K562 (cell line): Measurements from ENCODE around the gene WNK1. TPM values are rescaled to one million over a fixed set of nuclear protein-coding genes. Genes with fewer than 3 reads are reported as not detected.

ENCODE experiments used
- ATAC-seq: fragments of 200-7000 bp; cut with Tn5 transposase; 3 replicates; pipeline ENCODE4 v1.9.1; 2020; ENCODE audit warnings: moderate library complexity
- BruUV-seq: library from RNA; stranded (reverse); fragments of 400-500 nt; replicated peaks from 2 replicates; lab custom pipeline; 2021; lab: Mats Ljungman, UMichigan
- CTCF ChIA-PET: fragments of 300-600 bp; formaldehyde crosslinking; extraction: SDS; loops from one replicate; lab custom pipeline; 2021; ENCODE audit warnings: low intra/inter-chr PET ratio; lab: Yijun Ruan, JAX
- POLR2A ChIA-PET: fragments of 300-600, 350-650 bp; sonication (Branson Sonifier 250); formaldehyde crosslinking; extraction: SDS; loops from one replicate; lab custom pipeline; 2021; ENCODE audit warnings: antibody characterized with exemption, inconsistent platforms; lab: Yijun Ruan, JAX
- DNase-seq, 4 experiments: peaks; one replicate each; pipeline versions ENCODE4 v3.0.0 to v3.0.0-alpha.2; 2011 to 2018; ENCODE audit warnings: low spot score in 3 of 4, mixed read lengths in 3 of 4; ENCODE audit errors: extremely low read depth in 1 of 4
- FAIRE-seq: peaks from 2 replicates; lab custom pipeline; 2011; peaks lifted over from hg19 to GRCh38; lab: Jason Lieb, UNC
- H2AFZ ChIP-seq: 2 replicates; pipeline ENCODE4 v1.6.0; 2011; ENCODE audit warnings: low read depth, low read length, control low read depth, inconsistent platforms
- H3K27ac ChIP-seq: fragments of 200-600 bp; 3 replicates; pipeline ENCODE4 v1.8.0; 2011; ENCODE audit warnings: low read depth, mild to moderate bottlenecking, control low read depth, inconsistent platforms, low read length, moderate library complexity, mixed read lengths; ENCODE audit errors: extremely low read depth
- H3K27me3 ChIP-seq, 2 experiments: fragments of 300-600 bp in 1 of 2; 2 replicates in 1 of 2; 3 replicates in 1 of 2; pipeline versions ENCODE4 v1.6.0 to v1.8.0; 2011; ENCODE audit warnings: inconsistent platforms in 2 of 2, low read length in 2 of 2, mild to moderate bottlenecking in 1 of 2, mixed read lengths in 1 of 2, moderate library complexity in 1 of 2; ENCODE audit not compliant: control insufficient read depth in 2 of 2, insufficient read depth in 2 of 2
- H3K36me3 ChIP-seq: fragments of 300-600 bp; 3 replicates; pipeline ENCODE4 v1.8.0; 2011; ENCODE audit warnings: mild to moderate bottlenecking, low read length, inconsistent platforms; ENCODE audit not compliant: control insufficient read depth, insufficient read depth
- H3K4me1 ChIP-seq, 2 experiments: fragments of 200-600 bp in 1 of 2; replicated peaks in 1 of 2; 2 replicates in 1 of 2; 3 replicates in 1 of 2; pipeline versions ENCODE4 v1.5.1 to v1.8.0; 2011; ENCODE audit warnings: inconsistent platforms in 2 of 2, low read length in 2 of 2, mild to moderate bottlenecking in 1 of 2, mixed read lengths in 1 of 2, moderate library complexity in 1 of 2; ENCODE audit not compliant: control insufficient read depth in 2 of 2, insufficient read depth in 2 of 2
- H3K4me2 ChIP-seq: 2 replicates; pipeline ENCODE4 v1.6.1; 2011; ENCODE audit warnings: low read length, control low read depth, inconsistent platforms, mixed read lengths; ENCODE audit not compliant: insufficient read depth
- H3K4me3 ChIP-seq: fragments of 200-600 bp; sonication (generic), shearing (Covaris generic); 2 replicates; pipeline ENCODE4 v1.5.1; 2016; ENCODE audit warnings: control low read depth, inconsistent platforms
- H3K79me2 ChIP-seq: fragments of 200-600 bp; 3 replicates; pipeline ENCODE4 v1.8.0; 2011; ENCODE audit warnings: low read length, inconsistent platforms; ENCODE audit not compliant: control insufficient read depth, insufficient read depth
- H3K9ac ChIP-seq, 2 experiments: 2 replicates each; pipeline versions ENCODE4 v1.6.0 to v1.6.1; 2011; ENCODE audit warnings: low read depth in 2 of 2, low read length in 2 of 2, control low read depth in 1 of 2, inconsistent platforms in 1 of 2, mild to moderate bottlenecking in 1 of 2, mixed read lengths in 1 of 2; ENCODE audit not compliant: insufficient read depth in 1 of 2
- H3K9me1 ChIP-seq: one replicate; pipeline ENCODE4 v1.6.0; 2011; ENCODE audit warnings: inconsistent platforms, mild to moderate bottlenecking, low read length, moderate library complexity; ENCODE audit not compliant: control insufficient read depth, insufficient read depth
- H3K9me3 ChIP-seq: replicated peaks from 2 replicates; pipeline ENCODE4 v1.5.1; 2011; ENCODE audit warnings: low read depth, low read length, inconsistent platforms; ENCODE audit not compliant: control insufficient read depth, insufficient read depth
- H4K20me1 ChIP-seq: replicated peaks from 2 replicates; pipeline ENCODE4 v1.6.1; 2011; ENCODE audit warnings: low read length, inconsistent platforms, mixed read lengths; ENCODE audit not compliant: control insufficient read depth, insufficient read depth
- ELF4 ChIP-seq: fragments of 450-650 bp; formaldehyde crosslinking; IDR thresholded peaks from 2 replicates; pipeline ENCODE4 v1.4.0; 2022; ENCODE audit warnings: missing genetic modification characterization
- FOSL1 ChIP-seq: fragments of 200-800 bp; sonication (Bioruptor generic); conservative IDR thresholded peaks from 2 replicates; pipeline ENCODE4 v1.6.1; 2016; ENCODE audit warnings: missing genetic modification characterization, missing compliant biosample characterization
- MEIS2 ChIP-seq: fragments of 450-650 bp; IDR thresholded peaks from 2 replicates; pipeline ENCODE4 v1.6.1; 2014; ENCODE audit warnings: mild to moderate bottlenecking; ENCODE audit not compliant: partially characterized antibody
- WGBS: fragments of 100-300 bp; shearing (Covaris generic); methylation state at CpG from one replicate; pipeline ENCODE4 v1.1.6; 2016; ENCODE audit warnings: low coverage, mixed read lengths; ENCODE audit not compliant: insufficient coverage; ENCODE audit errors: missing lambda C conversion rate; 5-methylcytosine and 5-hydroxymethylcytosine counted together
- in situ Hi-C: fragments of 300-500 bp; cut with MboI; formaldehyde crosslinking; loops from 4 replicates; pipeline ENCODE4 v1.15.0; 2018; ENCODE audit warnings: inconsistent platforms, mixed read lengths
- intact Hi-C: fragments of 100-400 bp; cut with micrococcal nuclease; formaldehyde crosslinking; loops from 2 replicates; pipeline ENCODE4 v1.14.2; 2022
- polyA plus RNA-seq, 8 experiments: library from polyadenylated mRNA; depleted of rRNA in 4 of 8; stranded (reverse) in 5 of 8; unstranded in 3 of 8; fragments of >200 nt; fragmentation: Nextera tagmentation in 2 of 8; fragmentation: Illumina TruSeq in 1 of 8; extraction: Ambion mirVana in 2 of 8; extraction: Trizol in 1 of 8; gene quantifications; 2 replicates each; pipeline versions ENCODE4 v1.2.1 to v1.2.3, GENCODE V29; 2011 to 2014; ENCODE audit warnings: inconsistent platforms in 1 of 8, missing spikeins in 1 of 8
- total RNA-seq, 7 experiments: library from RNA; depleted of rRNA in 6 of 7; stranded (reverse); fragments of >200 nt in 6 of 7; fragmentation: Illumina TruSeq in 2 of 7; extraction: Trizol in 2 of 7; gene quantifications; 2 replicates each; pipeline versions ENCODE4 v1.2.1 to v1.2.3, GENCODE V29; 2011 to 2021; ENCODE audit warnings: low replicate concordance in 1 of 7

WNK1 gene
- total and polyA plus RNA-seq, 9 of the 15 experiments (the other 6 are each of a cell fraction or from before 2014, with no cell fraction given), result 4.3 to 73.9 (median 31.0) TPM

DNA sequence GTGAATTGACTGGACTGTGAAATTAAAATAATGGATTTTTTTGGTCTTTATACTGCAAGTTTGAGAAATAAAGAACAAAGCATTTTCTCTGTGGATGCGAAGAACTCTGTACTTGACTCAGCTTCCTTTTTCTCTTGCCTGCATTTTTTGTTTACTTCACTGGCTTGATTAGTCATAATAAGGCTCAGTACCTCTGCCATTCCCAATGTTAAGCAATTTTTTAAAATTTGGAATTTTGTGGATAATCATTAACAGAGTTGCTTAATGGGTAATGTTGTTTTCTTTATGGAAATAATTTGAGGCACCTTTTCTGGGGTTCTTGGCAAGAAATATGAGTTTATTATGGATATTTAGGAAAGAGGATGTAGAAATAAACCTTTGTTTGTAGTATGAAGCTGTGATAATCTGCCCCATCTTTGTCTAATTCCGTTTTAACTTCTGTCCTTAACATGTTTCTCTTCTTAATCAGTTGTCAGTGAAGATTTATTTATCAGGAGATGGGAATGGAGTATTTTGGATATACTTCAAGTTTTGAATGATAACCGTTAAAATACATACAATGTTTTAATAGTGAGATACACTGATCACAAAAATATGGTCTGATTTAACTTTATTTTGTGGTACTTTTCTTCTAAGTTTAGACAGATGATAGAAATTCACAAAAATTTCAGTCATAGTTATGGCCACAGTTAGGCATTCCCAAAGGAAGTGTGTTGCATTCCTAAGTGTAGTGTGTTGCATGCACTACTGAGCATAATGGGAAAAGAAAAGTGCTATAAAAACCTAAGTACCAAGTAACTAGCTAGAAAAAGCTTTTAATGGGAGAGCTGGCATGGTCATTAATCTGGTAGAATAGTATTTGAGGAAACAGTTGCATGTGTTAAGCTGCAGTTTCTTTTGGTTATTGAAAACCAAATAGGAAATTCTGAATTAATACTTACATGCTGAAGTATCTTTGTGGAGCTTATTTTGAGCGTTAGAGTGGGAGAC, 27.7 kb downstream of the WNK1 start:
- Histone ChIP-seq H3K9ac (no peak overlapping the region; a peak in 1 of 4 replicates), H3K27me3 (no peaks in the 10 kb centered on the region), H3K4me1 (peaks cover 0 to 11% of the 10 kb centered on the region in 2 experiments; a peak in 3 of 5 replicates)
- TF ChIP-seq FOSL1 (tag) (0 out of 2 replicates have a peak, but pooled peaks have one; percentile 19), MEIS2 (peak; percentile 6), ELF4 (CRISPR knock-in tag) (no peak)
- TF ChIP-seq, all 486 proteins: peak for 2
- FAIRE-seq (no peak), ATAC-seq (no peak), DNase-seq (no peak)
- Histone ChIP-seq H3K4me2 (no peak overlapping the region), H3K9me3 (no peaks in the 10 kb centered on the region), H3K9me1 (no peaks in the 10 kb centered on the region), H2AFZ (no peak overlapping the region), H3K36me3 (no peaks in the 10 kb centered on the region), H3K27ac (no peak overlapping the region; the same call in 2 of the 3 replicates), H3K4me3 (no peak overlapping the region), H3K79me2 (peaks cover 92% of the 10 kb centered on the region), H4K20me1 (peaks cover 11% of the 10 kb centered on the region)
- intact Hi-C loops, result no loop called here
- POLR2A ChIA-PET, result interaction anchor here (1.0 to 2.4 kb wide), 2 partner anchors 9 to 25 kb away, joined by 3 to 10 read pairs; no protein-coding TSS in a partner anchor
- in situ Hi-C loops, result no loop called here
- CTCF ChIA-PET, result no interaction called here
- no TSS peak for BruUV-seq
- WGBS, result 57% methylated on average over 3 of the region's 4 CpGs
